K562 (cell line): ENCODE measurements around the gene PFN3. TPM values are rescaled to one million over a fixed set of nuclear protein-coding genes. Genes with fewer than 3 reads are reported as not detected.

Experiments used
- ATAC-seq: fragments of 200-7000 bp; cut with Tn5 transposase; 3 replicates; pipeline ENCODE4 v1.9.1; 2020; ENCODE audit warnings: moderate library complexity
- BruUV-seq: library from RNA; stranded (reverse); fragments of 400-500 nt; replicated peaks from 2 replicates; lab custom pipeline; 2021; lab: Mats Ljungman, UMichigan
- CTCF ChIA-PET: fragments of 300-600 bp; formaldehyde crosslinking; extraction: SDS; loops from one replicate; lab custom pipeline; 2021; ENCODE audit warnings: low intra/inter-chr PET ratio; lab: Yijun Ruan, JAX
- POLR2A ChIA-PET: fragments of 300-600, 350-650 bp; sonication (Branson Sonifier 250); formaldehyde crosslinking; extraction: SDS; loops from one replicate; lab custom pipeline; 2021; ENCODE audit warnings: antibody characterized with exemption, inconsistent platforms; lab: Yijun Ruan, JAX
- DNase-seq, 4 experiments: peaks; one replicate each; pipeline versions ENCODE4 v3.0.0 to v3.0.0-alpha.2; 2011 to 2018; ENCODE audit warnings: low spot score in 3 of 4, mixed read lengths in 3 of 4; ENCODE audit errors: extremely low read depth in 1 of 4
- FAIRE-seq: peaks from 2 replicates; lab custom pipeline; 2011; peaks lifted over from hg19 to GRCh38; lab: Jason Lieb, UNC
- H2AFZ ChIP-seq: 2 replicates; pipeline ENCODE4 v1.6.0; 2011; ENCODE audit warnings: low read depth, low read length, control low read depth, inconsistent platforms
- H3K27ac ChIP-seq: fragments of 200-600 bp; 3 replicates; pipeline ENCODE4 v1.8.0; 2011; ENCODE audit warnings: low read depth, mild to moderate bottlenecking, control low read depth, inconsistent platforms, low read length, moderate library complexity, mixed read lengths; ENCODE audit errors: extremely low read depth
- H3K27me3 ChIP-seq, 2 experiments: fragments of 300-600 bp in 1 of 2; 2 replicates in 1 of 2; 3 replicates in 1 of 2; pipeline versions ENCODE4 v1.6.0 to v1.8.0; 2011; ENCODE audit warnings: inconsistent platforms in 2 of 2, low read length in 2 of 2, mild to moderate bottlenecking in 1 of 2, mixed read lengths in 1 of 2, moderate library complexity in 1 of 2; ENCODE audit not compliant: control insufficient read depth in 2 of 2, insufficient read depth in 2 of 2
- H3K36me3 ChIP-seq: fragments of 300-600 bp; 3 replicates; pipeline ENCODE4 v1.8.0; 2011; ENCODE audit warnings: mild to moderate bottlenecking, low read length, inconsistent platforms; ENCODE audit not compliant: control insufficient read depth, insufficient read depth
- H3K4me1 ChIP-seq, 2 experiments: fragments of 200-600 bp in 1 of 2; replicated peaks in 1 of 2; 2 replicates in 1 of 2; 3 replicates in 1 of 2; pipeline versions ENCODE4 v1.5.1 to v1.8.0; 2011; ENCODE audit warnings: inconsistent platforms in 2 of 2, low read length in 2 of 2, mild to moderate bottlenecking in 1 of 2, mixed read lengths in 1 of 2, moderate library complexity in 1 of 2; ENCODE audit not compliant: control insufficient read depth in 2 of 2, insufficient read depth in 2 of 2
- H3K4me2 ChIP-seq: 2 replicates; pipeline ENCODE4 v1.6.1; 2011; ENCODE audit warnings: low read length, control low read depth, inconsistent platforms, mixed read lengths; ENCODE audit not compliant: insufficient read depth
- H3K4me3 ChIP-seq: fragments of 200-600 bp; sonication (generic), shearing (Covaris generic); 2 replicates; pipeline ENCODE4 v1.5.1; 2016; ENCODE audit warnings: control low read depth, inconsistent platforms
- H3K79me2 ChIP-seq: fragments of 200-600 bp; 3 replicates; pipeline ENCODE4 v1.8.0; 2011; ENCODE audit warnings: low read length, inconsistent platforms; ENCODE audit not compliant: control insufficient read depth, insufficient read depth
- H3K9ac ChIP-seq, 2 experiments: 2 replicates each; pipeline versions ENCODE4 v1.6.0 to v1.6.1; 2011; ENCODE audit warnings: low read depth in 2 of 2, low read length in 2 of 2, control low read depth in 1 of 2, inconsistent platforms in 1 of 2, mild to moderate bottlenecking in 1 of 2, mixed read lengths in 1 of 2; ENCODE audit not compliant: insufficient read depth in 1 of 2
- H3K9me1 ChIP-seq: one replicate; pipeline ENCODE4 v1.6.0; 2011; ENCODE audit warnings: inconsistent platforms, mild to moderate bottlenecking, low read length, moderate library complexity; ENCODE audit not compliant: control insufficient read depth, insufficient read depth
- H3K9me3 ChIP-seq: replicated peaks from 2 replicates; pipeline ENCODE4 v1.5.1; 2011; ENCODE audit warnings: low read depth, low read length, inconsistent platforms; ENCODE audit not compliant: control insufficient read depth, insufficient read depth
- H4K20me1 ChIP-seq: replicated peaks from 2 replicates; pipeline ENCODE4 v1.6.1; 2011; ENCODE audit warnings: low read length, inconsistent platforms, mixed read lengths; ENCODE audit not compliant: control insufficient read depth, insufficient read depth
- BACH1 ChIP-seq: fragments of 200-800 bp; sonication (Bioruptor generic); IDR thresholded peaks from 2 replicates; pipeline ENCODE4 v1.6.1; 2016; ENCODE audit warnings: missing genetic modification characterization, missing compliant biosample characterization
- NR1H2 ChIP-seq: sonication (generic); formaldehyde crosslinking; IDR thresholded peaks from 2 replicates; pipeline ENCODE4 v1.4.0; 2020; ENCODE audit warnings: mild to moderate bottlenecking, missing genetic modification reagents
- PRPF4 ChIP-seq: fragments of 200-400 bp; formaldehyde crosslinking; IDR thresholded peaks from one replicate; pipeline ENCODE4 v1.6.1; 2017; ENCODE audit warnings: low read length, low read depth, mild to moderate bottlenecking; ENCODE audit not compliant: insufficient read depth, poor library complexity, severe bottlenecking
- ZNF766 ChIP-seq: fragments of 200-800 bp; sonication (Bioruptor generic); conservative IDR thresholded peaks from 2 replicates; pipeline ENCODE4 v1.6.1; 2016; ENCODE audit warnings: missing genetic modification characterization, missing compliant biosample characterization
- WGBS: fragments of 100-300 bp; shearing (Covaris generic); methylation state at CpG from one replicate; pipeline ENCODE4 v1.1.6; 2016; ENCODE audit warnings: low coverage, mixed read lengths; ENCODE audit not compliant: insufficient coverage; ENCODE audit errors: missing lambda C conversion rate; 5-methylcytosine and 5-hydroxymethylcytosine counted together
- in situ Hi-C: fragments of 300-500 bp; cut with MboI; formaldehyde crosslinking; loops from 4 replicates; pipeline ENCODE4 v1.15.0; 2018; ENCODE audit warnings: inconsistent platforms, mixed read lengths
- intact Hi-C: fragments of 100-400 bp; cut with micrococcal nuclease; formaldehyde crosslinking; loops from 2 replicates; pipeline ENCODE4 v1.14.2; 2022
- polyA plus RNA-seq, 8 experiments: library from polyadenylated mRNA; depleted of rRNA in 4 of 8; stranded (reverse) in 5 of 8; unstranded in 3 of 8; fragments of >200 nt; fragmentation: Nextera tagmentation in 2 of 8; fragmentation: Illumina TruSeq in 1 of 8; extraction: Ambion mirVana in 2 of 8; extraction: Trizol in 1 of 8; gene quantifications; 2 replicates each; pipeline versions ENCODE4 v1.2.1 to v1.2.3, GENCODE V29; 2011 to 2014; ENCODE audit warnings: inconsistent platforms in 1 of 8, missing spikeins in 1 of 8
- total RNA-seq, 7 experiments: library from RNA; depleted of rRNA in 6 of 7; stranded (reverse); fragments of >200 nt in 6 of 7; fragmentation: Illumina TruSeq in 2 of 7; extraction: Trizol in 2 of 7; gene quantifications; 2 replicates each; pipeline versions ENCODE4 v1.2.1 to v1.2.3, GENCODE V29; 2011 to 2021; ENCODE audit warnings: low replicate concordance in 1 of 7
- TF ChIP-seq, protein P1 (sequence below): sonication (generic); formaldehyde crosslinking; IDR thresholded peaks from 2 replicates; pipeline ENCODE4 v1.8.0; 2022; ENCODE audit warnings: missing genetic modification reagents, mild to moderate bottlenecking, moderate library complexity, borderline replicate concordance
- TF ChIP-seq, protein P2 (sequence below): fragments of 450-650 bp; IDR thresholded peaks from 2 replicates; pipeline ENCODE4 v1.6.1; 2016

Gene PFN3
- total and polyA plus RNA-seq, 9 of the 15 experiments (the other 6 are each of a cell fraction or from before 2014, with no cell fraction given) = not detected

DNA sequence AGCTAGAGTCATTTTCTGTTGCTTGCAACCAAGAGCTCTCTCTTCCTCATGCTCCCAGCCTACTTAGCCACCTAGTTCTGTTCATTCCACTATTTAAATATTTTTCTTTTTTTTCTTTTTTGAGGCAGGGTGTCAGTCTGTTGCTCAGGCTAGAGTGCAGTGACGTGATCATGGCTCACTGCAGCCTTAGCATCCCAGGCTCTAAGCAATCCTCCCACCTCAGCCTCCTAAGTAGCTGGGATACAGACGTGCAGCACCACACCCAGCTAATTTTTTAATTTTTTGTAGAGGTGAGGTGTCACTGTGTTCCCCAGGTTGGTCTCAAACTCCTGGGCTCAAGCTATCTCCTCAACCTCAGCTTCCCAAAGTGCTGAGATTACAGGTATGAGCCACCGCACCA lies 14.0 kb upstream of the PFN3 start:
- no peak for ATAC-seq
- Histone ChIP-seq H3K79me2 (no peaks in the 10 kb centered on the region), H3K4me2 (no peak overlapping the region), H3K36me3 (no peaks in the 10 kb centered on the region), H3K4me1 (no peaks in the 10 kb centered on the region; a peak in 1 of 5 replicates), H3K9me3 (no peaks in the 10 kb centered on the region), H3K9me1 (no peaks in the 10 kb centered on the region), H3K27ac (no peak overlapping the region), H4K20me1 (no peaks in the 10 kb centered on the region), H2AFZ (peak overlapping the region; percentile 62; the same call in 1 of the 2 replicates), H3K27me3 (no peaks in the 10 kb centered on the region), H3K9ac (no peak overlapping the region), H3K4me3 (no peak overlapping the region)
- intact Hi-C loops (no loop called here), in situ Hi-C loops (no loop called here)
- WGBS = 11% methylated on average over 3 of the region's 3 CpGs
- CTCF ChIA-PET = no interaction called here
- no peak for FAIRE-seq
- no peak for DNase-seq
- POLR2A ChIA-PET = interaction anchor here (0.6 to 5.0 kb wide), 10 partner anchors 10 to 75 kb away, joined by 3 to 32 read pairs (median 4); partner anchors contain the start of genes GRK6 and PRR7
- TF ChIP-seq PRPF4 (no peak), NR1H2 (CRISPR knock-in tag) (no peak)
- BruUV-seq = no TSS peak

DNA sequence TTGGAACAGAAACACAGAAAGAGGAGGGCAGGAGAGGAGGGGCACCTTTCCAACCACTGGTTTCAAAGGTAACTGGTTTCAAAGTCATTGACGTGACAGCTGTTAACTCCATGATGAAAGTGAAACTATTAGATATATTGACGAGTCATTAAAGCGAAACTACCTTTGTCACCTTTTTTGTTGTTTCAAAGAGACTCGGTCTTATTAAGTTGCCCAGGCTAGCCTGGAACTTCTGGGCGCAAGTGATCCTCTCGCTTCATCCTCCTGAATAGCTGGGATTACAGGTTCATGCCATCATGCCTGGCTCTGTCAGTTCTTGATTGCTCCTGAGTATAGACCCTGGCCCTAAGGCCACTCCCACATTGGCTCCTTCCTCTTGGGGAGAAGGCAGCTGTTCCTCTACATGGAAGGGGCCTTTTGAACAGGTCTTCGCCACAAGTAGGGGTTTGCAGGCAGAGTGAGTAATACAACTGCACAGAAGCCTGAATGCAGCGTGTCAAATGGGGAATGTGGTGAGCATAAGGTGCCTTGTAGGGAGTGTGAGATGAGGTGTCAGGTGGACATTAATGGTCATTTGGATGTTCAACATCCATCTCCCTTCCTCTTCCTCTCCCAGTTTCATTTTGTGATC lies 12.3 kb upstream of the PFN3 start:
- ATAC-seq = peak; percentile 16; the same call in 2 of the 3 replicates
- TF ChIP-seq, protein P1, sequence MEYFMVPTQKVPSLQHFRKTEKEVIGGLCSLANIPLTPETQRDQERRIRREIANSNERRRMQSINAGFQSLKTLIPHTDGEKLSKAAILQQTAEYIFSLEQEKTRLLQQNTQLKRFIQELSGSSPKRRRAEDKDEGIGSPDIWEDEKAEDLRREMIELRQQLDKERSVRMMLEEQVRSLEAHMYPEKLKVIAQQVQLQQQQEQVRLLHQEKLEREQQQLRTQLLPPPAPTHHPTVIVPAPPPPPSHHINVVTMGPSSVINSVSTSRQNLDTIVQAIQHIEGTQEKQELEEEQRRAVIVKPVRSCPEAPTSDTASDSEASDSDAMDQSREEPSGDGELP (CRISPR knock-in tag) = 0 out of 2 replicates have a peak, but pooled peaks have one; percentile 10
- TF ChIP-seq, protein P2, sequence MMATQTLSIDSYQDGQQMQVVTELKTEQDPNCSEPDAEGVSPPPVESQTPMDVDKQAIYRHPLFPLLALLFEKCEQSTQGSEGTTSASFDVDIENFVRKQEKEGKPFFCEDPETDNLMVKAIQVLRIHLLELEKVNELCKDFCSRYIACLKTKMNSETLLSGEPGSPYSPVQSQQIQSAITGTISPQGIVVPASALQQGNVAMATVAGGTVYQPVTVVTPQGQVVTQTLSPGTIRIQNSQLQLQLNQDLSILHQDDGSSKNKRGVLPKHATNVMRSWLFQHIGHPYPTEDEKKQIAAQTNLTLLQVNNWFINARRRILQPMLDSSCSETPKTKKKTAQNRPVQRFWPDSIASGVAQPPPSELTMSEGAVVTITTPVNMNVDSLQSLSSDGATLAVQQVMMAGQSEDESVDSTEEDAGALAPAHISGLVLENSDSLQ = 0 out of 2 replicates have a peak, but pooled peaks have one; percentile 16
- TF ChIP-seq ZNF766 (CRISPR knock-in tag) (no peak), BACH1 (0 out of 2 replicates have a peak, but pooled peaks have one; percentile 28)
- TF ChIP-seq, all 486 proteins: peak for 3
- FAIRE-seq (no peak), DNase-seq (no peak)
- intact Hi-C loops = no loop called here
- Histone ChIP-seq H3K4me3 (no peak overlapping the region), H2AFZ (peak overlapping the region; percentile 70; the same call in 1 of the 2 replicates), H3K27ac (no peak overlapping the region), H3K9ac (peak overlapping the region in 1 of 2 experiments; percentile 24; a peak in 1 of 4 replicates), H3K36me3 (no peaks in the 10 kb centered on the region), H3K27me3 (no peaks in the 10 kb centered on the region), H3K79me2 (no peaks in the 10 kb centered on the region), H3K4me1 (no peaks in the 10 kb centered on the region; a peak in 1 of 5 replicates), H4K20me1 (no peaks in the 10 kb centered on the region), H3K9me3 (no peaks in the 10 kb centered on the region), H3K4me2 (peak overlapping the region; percentile 46; the same call in 1 of the 2 replicates), H3K9me1 (no peaks in the 10 kb centered on the region)
- ChIA-PET CTCF (no interaction called here), POLR2A (interaction anchor here (0.8 to 5.0 kb wide), 4 partner anchors 9 to 298 kb away, joined by 3 to 32 read pairs (median 5); partner anchors contain the start of gene GRK6)
- in situ Hi-C loops = no loop called here
- BruUV-seq = no TSS peak
- WGBS = 43% methylated on average over 8 of the region's 8 CpGs
